HG02981 (cell line): ENCODE results near the gene MEGF8.

ENCODE experiments used
- ATAC-seq: cut with Tn5 transposase; IDR thresholded peaks from one replicate; pipeline ENCODE4 v1.9.1; 2021; ENCODE audit warnings: mild to moderate bottlenecking, moderate library complexity; ENCODE audit not compliant: unreplicated experiment

MEGF8 gene

DNA sequence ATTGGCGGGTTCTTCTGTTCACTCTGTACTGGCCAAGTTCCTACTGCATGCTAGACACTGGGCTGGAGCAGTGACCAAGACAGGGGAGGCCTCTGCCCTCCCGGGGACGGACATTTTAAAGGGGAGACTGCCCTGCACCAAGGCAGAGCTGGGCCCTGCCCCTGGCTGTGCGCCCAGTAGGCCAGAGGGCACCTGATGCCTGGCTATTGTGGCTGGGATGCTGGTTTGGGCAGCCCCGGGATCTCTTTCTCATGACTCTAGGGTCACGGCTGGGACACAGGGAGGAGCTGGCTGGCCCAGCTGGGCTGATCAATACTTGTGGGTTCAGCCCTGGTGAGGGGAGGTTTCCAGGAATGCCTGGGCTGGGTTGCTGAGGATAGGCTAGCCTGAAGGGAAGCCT, 84.0 kb downstream of the MEGF8 start:
- ATAC-seq: no peak

DNA sequence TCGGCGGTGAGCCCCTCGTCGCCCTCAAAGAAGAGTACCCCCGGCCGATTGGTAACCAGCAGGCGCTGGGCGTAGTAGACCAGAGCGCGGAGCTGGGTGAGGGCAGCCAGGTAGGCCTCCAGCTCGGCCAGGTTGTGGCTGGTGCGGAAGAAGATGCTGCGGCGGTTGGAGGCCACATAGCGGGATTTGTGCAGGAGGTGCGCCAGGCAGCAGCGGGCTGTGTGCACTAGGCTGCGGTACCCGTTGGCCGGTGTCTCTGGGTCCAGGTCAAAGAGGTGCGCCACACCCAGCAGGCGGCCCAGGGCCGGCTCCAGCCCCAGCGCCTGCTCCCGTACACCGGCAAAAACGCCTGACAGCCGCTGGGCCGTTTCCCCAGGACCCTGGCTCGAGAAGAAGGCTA, 84.9 kb downstream of the MEGF8 start:
- no peak for ATAC-seq

DNA sequence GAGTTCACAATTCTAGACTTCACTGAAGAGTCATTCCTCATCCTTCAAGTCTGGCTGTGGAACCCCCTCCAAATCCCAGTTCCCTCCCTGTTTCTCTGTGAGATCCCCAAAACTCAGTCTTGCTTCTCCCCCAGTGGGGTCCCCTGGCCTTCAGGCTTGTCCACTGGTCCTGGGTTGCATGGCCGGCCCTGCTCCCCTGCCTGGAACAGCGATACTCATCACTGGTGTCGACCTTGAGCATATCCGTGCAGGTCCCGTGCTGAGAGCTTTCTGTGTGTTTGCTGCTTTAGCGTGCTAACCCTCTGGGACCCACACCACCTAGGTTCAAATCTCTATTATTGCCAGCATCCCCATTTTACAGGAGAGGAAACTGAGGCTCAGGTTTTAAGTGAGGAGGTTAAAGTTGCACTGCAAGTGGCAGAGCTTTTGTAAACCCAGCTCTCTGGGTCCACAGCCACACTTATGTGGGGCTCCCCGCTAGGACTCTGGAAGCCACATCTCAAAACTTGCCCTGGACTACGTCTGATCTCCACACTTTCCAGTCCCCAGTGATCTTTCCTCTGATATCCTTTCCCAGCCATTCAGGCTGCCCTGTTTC, 86.2 kb downstream of the MEGF8 start:
- no peak for ATAC-seq

DNA sequence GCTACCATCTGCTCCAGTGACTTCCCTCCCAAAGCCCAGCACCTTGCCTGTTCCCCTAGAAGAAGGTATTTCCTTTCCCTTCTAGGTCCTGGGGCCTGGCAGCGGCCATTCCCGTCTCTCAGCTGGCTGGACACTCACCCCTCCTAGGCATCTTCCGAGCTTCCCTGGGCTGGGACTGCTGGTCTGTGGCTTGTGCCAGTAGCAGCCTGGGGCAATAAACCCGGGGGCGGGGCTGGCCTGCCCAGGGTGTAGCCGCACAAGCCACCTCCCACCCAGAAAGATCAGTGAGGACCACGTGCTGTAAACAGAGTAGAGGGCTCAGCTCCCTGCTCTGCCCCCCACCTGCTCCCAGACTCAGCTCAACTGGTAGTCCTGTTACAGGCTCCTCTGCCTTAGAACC, 86.8 kb downstream of the MEGF8 start:
- ATAC-seq: no peak

DNA sequence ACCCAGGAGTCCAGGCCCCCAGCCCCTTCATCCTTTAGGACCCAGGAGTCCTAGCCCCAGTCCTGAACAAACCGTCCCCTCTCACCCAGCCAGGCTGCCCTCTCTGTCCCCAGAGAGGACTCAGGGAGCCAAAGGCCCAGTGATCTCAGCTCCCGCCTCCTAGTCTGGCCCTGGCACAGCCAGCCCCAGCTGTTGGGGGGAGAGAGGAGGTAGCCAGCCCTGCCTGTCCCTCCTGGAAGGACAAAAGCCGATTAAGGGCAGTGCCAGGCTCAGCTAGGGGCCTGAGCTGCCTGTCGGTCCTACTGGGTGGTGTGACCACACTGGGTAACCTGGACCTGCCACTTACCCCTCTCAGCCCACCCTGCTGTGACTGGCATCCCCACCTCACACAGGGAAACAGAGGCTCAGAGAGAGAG, 87.2 kb downstream of the MEGF8 start:
- ATAC-seq: no peak

DNA sequence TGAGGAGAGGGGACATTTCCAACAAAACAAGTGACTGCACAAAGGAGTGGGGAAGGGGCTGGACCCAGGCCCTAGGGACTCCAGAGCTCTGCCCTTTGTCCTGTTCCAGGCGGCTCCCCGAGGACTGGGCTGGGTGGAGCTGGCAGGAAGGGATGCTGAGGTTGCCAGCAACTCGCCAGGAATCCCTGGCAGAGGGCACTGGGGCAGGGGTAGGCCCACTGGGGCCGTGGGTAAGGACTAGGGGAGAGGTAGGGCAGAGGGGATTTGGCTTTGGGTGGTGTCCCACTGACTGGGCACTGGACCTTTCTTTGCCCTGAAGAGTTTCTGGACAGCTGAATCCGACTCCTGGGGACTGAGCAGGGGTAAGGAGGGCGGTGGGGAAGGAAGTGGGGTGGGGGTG, 93.9 kb downstream of the MEGF8 start:
- ATAC-seq: no peak

DNA sequence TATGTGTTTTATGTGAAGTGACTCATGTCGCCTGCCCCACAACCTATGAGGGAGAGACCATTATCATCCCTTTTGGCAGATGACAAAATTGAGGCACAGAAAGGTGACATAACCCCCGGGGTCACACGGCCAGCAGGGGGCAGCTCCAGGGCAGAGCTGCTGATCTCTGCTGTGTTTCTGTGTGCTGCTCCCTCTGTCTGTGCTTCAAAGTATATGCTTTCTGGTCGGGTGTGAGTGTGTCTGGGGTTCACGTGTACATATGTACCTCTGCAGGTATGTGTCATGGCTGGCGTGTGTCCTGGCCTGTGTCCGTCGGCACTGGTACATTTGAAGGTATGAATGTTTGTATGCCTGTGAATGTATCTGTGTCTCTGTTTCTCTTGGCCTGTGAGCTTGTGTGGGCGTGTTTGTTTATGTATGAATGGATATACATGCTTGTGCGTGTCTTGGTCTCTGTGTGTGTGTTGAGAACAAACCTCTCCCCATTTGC, 94.7 kb downstream of the MEGF8 start:
- no peak for ATAC-seq

DNA sequence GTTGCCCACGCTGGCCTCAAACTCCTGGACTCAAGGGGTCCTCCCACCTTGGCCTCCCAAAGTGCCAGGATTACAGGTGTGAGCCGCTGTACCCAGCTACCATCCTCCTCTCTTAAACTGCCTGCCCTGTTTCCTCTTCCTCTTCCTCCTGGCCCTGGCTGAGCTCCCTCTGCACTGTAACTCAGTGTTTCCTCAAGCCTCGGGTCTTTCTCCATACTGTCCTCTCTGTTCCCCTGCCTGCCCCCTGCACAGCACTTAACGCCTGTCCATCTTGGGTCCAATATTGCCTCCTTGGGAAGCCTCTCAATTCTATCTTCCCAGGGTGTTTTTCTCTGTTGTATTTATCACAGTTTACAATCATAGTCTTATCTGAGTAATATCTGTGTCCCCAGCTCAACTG, 95.7 kb downstream of the MEGF8 start:
- no peak for ATAC-seq

DNA sequence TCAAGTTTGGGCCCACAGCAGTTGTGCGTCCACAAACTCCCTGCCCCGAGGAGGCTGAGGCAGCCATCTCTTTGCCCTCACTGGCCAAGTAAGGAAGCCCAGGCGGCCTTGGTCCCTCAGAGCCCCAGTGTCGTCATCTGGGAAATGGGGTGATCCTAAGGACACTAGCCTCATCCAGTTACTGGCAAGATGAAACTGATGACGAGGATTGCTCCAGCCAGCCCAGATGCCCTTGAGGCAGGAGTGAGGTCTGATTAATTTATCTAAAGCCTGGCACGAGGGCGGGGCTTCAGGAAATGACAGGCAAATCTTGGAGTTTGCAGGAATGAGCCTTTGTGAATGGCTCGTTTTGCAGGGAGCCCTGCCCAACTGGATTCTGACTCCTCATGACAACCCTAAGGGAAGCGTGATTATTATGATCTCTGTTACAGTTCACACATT, 96.2 kb downstream of the MEGF8 start:
- ATAC-seq: no peak

DNA sequence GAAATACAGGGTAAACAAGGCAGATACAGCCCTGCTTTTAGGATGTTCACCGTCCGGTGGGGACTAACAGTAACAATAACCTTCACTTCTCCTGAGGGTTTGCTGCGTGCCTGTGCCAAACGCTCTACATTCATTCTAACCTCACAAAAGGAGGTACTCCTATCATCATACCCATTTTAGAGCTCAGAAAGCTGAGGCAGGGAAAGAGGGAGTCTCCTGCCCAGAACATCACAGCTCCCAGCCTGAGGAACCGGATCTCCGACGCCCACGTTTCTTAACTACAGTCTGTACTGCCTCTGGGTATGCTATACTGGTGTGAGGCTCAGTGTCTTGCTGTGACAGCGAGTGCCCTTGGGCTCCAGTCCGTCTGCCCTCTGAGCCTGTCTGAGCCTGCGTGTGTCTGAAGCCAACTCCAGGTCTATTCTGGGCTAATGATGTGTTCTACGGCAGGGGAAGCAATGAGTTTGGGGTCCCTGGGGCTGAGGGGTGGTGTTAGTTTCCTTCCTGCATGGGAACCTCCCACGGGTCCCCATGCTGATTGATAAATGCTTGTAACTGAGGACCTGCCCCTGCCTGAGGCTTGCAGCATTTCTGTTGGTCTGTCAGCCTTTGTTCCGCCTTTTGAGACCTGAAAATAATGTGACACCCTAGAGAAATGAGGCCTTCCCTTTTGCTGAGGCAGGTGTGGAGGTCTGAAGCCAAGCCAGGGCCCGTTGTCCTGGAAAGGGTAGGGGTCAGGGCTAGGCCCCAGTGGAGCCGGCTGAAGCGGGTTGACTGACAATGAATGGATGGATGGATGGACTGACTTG, 96.9 kb downstream of the MEGF8 start:
- ATAC-seq: no peak

DNA sequence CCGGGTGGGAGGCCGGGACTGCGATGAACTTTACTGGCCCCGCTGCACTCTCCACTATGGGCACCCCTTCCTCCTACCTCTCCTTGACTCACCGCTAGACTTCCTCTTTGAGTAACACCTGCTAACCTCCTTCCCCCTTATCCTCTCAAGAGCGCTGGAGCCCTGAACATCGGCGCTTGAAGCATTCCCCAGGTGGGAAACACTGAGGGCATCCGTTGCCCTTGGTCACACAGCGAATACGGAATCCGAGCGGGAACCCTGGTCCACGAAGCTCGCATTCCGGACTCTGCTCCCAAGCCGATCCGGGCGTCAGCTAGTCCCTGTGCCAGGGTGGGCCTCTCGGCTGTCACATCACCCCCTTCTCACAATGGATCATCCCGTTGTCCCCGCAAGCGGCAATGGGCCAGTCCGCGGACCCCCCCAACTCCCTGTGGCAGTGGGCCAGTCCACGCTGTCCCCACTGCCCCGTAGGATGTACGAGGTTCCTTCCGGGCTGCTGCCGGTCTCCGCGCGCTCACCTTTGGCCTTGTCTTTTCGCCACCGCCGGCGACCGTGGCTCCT, 97.5 kb downstream of the MEGF8 start:
- peak; percentile 29 for ATAC-seq

DNA sequence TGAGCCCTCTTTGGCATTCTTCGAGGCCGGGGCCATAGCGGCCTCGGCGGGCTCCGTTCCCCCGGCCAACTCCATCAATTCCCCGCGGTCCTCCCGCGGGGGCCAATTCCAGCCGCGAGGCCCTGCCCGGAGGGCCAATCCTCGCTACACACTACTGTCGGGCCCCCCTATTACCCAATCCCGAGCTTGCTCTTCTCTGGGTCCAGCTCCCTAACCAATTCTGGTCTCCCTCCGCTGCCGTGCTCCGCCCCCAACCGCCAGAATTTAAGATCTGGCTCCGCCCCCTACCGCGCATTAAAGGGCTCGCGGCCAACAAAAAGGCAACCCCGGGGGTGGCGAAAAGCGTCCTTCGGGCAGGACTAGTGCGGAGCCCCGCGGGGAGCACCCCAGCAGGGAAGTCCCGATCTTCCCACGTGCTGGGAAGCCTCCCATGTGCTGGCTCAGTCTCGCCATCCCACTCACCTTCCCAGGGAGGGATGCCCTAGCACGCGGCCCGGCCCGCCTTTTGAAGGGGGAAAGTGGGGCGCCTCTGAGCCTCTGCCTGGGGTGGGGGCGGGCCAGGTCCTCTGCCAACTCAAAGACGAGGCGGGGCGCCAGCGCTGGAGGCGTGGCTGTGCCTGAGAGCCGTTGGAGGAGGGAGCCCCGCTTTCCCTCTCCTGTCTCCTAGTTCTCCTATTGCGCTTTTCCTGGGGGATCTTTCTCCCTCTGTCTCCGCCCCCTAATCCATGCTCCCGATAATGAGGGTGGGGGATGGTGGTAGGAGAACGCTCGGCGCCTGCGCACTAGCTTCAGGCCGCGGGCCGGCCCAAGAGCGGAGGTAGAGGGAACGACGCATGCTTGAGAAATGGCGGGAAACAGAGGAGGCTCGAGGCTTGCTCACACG, 98.3 kb downstream of the MEGF8 start:
- peak; percentile 91 for ATAC-seq

DNA sequence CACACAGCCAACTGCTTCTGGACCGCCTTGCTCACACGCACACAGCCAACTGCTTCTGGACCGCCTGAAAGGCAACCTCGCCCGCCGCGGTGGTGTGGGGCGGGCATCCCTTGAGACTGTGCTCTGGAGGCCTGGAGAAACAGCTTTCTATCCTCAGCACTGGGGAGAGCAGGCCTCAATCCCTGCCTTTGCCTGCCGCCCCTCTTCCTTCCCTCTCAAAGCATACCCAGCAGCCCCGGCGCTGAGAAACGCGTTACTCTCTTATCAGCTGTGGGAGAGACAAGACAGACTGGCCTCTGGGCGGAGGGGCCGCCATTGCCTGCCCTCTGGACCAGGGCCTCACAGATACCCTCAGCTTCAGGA, 98.9 kb downstream of the MEGF8 start:
- ATAC-seq: no peak

DNA sequence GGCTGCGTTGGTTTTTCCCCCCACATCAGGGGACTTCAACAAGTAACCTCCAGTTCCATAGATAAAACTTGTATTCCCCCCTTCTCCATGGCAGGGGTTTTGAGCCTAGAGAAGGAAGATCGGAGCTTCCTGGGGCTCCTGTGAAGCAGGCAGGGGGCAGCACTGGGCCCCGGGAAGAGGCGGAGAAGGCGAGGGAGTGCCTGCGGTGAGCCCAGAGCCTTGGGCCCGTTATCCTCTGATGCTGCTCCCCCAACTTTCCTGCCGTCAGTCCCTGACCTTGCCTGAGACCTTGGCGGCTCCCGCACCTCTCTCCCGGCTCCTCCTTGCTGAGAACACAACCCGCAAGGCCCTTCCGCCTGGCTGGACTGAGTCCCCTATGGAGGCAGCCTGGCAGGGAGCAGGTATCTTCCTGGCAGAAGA, 99.3 kb downstream of the MEGF8 start:
- no peak for ATAC-seq

DNA sequence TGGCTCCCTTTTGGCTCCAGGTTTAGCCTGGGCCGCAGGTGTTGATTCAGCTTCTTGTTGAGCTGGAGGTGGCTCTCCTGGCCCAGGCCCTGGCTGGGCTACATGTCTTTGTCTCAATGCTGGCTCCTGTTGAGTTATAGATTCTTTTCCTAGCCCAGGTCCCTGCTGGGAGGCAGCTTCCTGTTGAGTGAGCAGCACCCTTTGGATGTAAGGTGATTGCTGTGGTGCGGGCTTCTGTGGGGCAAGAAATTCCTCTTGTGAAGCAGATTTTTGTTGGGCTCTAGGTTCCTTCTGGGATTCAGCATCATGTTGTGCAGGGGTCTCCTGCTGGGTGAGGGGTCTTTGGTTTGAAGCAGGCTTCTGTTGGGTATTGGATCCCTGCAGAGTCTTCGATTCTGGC, 101.2 kb downstream of the MEGF8 start:
- ATAC-seq: no peak

DNA sequence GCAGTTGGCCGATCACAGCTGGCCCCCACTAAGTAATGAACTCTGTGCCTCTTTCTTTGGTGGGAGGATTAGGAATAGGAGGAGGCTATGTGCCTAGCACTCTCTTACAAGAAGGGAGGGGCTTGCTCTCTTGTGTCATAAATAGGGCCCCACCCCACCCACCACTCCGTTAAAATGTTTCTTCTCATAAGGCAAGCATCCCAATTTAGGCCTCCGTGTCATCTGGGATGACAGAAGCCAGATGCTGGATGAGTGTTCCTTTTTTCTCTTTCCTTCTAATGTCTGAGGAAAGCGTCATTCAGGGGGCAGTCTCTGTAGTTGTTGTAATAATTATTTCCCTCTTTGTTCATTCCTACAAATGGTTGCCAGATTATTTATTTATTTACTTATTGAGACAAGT, 101.9 kb downstream of the MEGF8 start, which contains the start of gene LIPE:
TSS of gene LIPE (minus strand) at position 76 of the 400 bp plus-strand sequence. CDS start 239 bp downstream, outside the sequence.
- ATAC-seq: no peak
